Natural killer cell (primary cell): Measurements from ENCODE around the gene CENPQ. TPM values are rescaled to one million over a fixed set of nuclear protein-coding genes. Genes with fewer than 3 reads are reported as not detected.
A peak's percentile ranks its signal among the peaks of the same experiment; 100 is the strongest.

Experiments used
- ATAC-seq, 3 donors: fragments of 150-1000 bp in 2 of 3; fragments of 200-7000 bp in 1 of 3; cut with Tn5 transposase; 1 replicate in 1 of 3; 2 replicates in 2 of 3; pipeline ENCODE4 v1.10.0; 2021; ENCODE audit warnings: mild to moderate bottlenecking in 2 of 3, moderate library complexity in 2 of 3
- DNase-seq, 2 donors: peaks; one replicate each; pipeline versions ENCODE4 v3.0.0 to v3.0.0-alpha.2; 2013 to 2021; ENCODE audit warnings: mixed read lengths in 1 of 2
- H3K27ac ChIP-seq: one replicate; pipeline ENCODE4 v1.5.1; 2013; ENCODE audit warnings: mild to moderate bottlenecking, low read length
- H3K27me3 ChIP-seq: one replicate; pipeline ENCODE4 v1.6.1; 2013; ENCODE audit warnings: low read length; ENCODE audit not compliant: control insufficient read depth, insufficient read depth
- H3K36me3 ChIP-seq: one replicate; pipeline ENCODE4 v1.6.1; 2013; ENCODE audit warnings: low read length; ENCODE audit not compliant: control insufficient read depth, insufficient read depth
- H3K4me1 ChIP-seq: one replicate; pipeline ENCODE4 v1.6.1; 2013; ENCODE audit warnings: low read length; ENCODE audit not compliant: control insufficient read depth, insufficient read depth
- H3K4me3 ChIP-seq: one replicate; pipeline ENCODE4 v1.5.1; 2013; ENCODE audit warnings: low read length
- H3K9me3 ChIP-seq: one replicate; pipeline ENCODE4 v1.6.1; 2013; ENCODE audit warnings: low read length; ENCODE audit not compliant: control insufficient read depth, insufficient read depth
- H3K27ac Mint-ChIP-seq, 2 donors: one replicate each; pipeline ENCODE4 v1.8.0; 2022; ENCODE audit warnings: mild to moderate bottlenecking in 2 of 2, mixed read lengths in 2 of 2, moderate library complexity in 1 of 2
- H3K27me3 Mint-ChIP-seq, 2 donors: one replicate each; pipeline ENCODE4 v1.8.0; 2022; ENCODE audit warnings: low read depth in 2 of 2, mixed read lengths in 2 of 2
- H3K36me3 Mint-ChIP-seq: one replicate; pipeline ENCODE4 v1.8.0; 2022; ENCODE audit warnings: mixed read lengths
- H3K4me1 Mint-ChIP-seq, 2 donors: one replicate each; pipeline ENCODE4 v1.8.0; 2022; ENCODE audit warnings: mixed read lengths in 2 of 2
- H3K4me3 Mint-ChIP-seq: one replicate; pipeline ENCODE4 v1.8.0; 2022; ENCODE audit warnings: mild to moderate bottlenecking, moderate library complexity, mixed read lengths
- H3K9me3 Mint-ChIP-seq, 2 donors: one replicate each; pipeline ENCODE4 v1.8.0; 2022; ENCODE audit warnings: mixed read lengths in 2 of 2
- WGBS: methylation state at CpG from one replicate; pipeline ENCODE4 v1.1.7; 2013; ENCODE audit warnings: missing lambda C conversion rate; ENCODE audit not compliant: insufficient coverage; 5-methylcytosine and 5-hydroxymethylcytosine counted together
- intact Hi-C: fragments of 100-400 bp; cut with micrococcal nuclease; formaldehyde crosslinking; loops from one replicate; pipeline ENCODE4 v1.14.2; 2022
- total RNA-seq, 4 donors: library from RNA; stranded (reverse); fragments of 120-200 nt in 1 of 4; gene quantifications; one replicate each; pipeline versions ENCODE4 v1.2.3 to v1.2.4, GENCODE V29; 2013 to 2022
- TF ChIP-seq, protein P1 (sequence below): fragments of 200-600 bp; IDR thresholded peaks from one replicate; pipeline ENCODE4 v1.8.0; 2022; ENCODE audit warnings: antibody characterized with exemption

The CENPQ gene
- total RNA-seq, 3 donors from 2014 or later (not counting 1 experiment from before 2014, with no cell fraction given) = 1.5 to 3.2 (median 1.6) TPM

DNA sequence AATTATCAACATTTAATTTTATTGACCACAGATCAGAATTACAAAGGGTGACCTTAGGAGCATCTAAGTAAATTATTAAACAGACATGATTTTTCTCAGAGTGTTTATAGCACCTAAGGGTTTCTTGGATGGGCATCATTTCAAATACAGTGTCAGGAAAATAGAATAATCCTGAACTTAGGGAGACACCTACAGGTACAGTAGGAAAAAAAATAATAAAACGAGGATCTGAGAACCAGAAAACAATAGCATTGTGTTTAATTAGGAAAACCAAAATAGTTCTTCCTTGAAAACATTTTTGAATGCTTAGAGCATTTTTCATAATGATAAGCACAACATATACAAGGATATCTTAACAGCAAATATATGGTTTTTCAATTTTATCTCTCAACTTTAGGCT, 39.4 kb upstream of the CENPQ start:
- no peak overlapping the region for H3K27ac Mint-ChIP-seq
- H3K4me3 Mint-ChIP-seq = no peak overlapping the region
- Histone ChIP-seq H3K27me3 (no peaks in the 10 kb centered on the region), H3K27ac (no peak overlapping the region), H3K9me3 (no peaks in the 10 kb centered on the region), H3K4me3 (no peak overlapping the region), H3K36me3 (no peaks in the 10 kb centered on the region), H3K4me1 (no peaks in the 10 kb centered on the region)
- TF ChIP-seq, protein P1, sequence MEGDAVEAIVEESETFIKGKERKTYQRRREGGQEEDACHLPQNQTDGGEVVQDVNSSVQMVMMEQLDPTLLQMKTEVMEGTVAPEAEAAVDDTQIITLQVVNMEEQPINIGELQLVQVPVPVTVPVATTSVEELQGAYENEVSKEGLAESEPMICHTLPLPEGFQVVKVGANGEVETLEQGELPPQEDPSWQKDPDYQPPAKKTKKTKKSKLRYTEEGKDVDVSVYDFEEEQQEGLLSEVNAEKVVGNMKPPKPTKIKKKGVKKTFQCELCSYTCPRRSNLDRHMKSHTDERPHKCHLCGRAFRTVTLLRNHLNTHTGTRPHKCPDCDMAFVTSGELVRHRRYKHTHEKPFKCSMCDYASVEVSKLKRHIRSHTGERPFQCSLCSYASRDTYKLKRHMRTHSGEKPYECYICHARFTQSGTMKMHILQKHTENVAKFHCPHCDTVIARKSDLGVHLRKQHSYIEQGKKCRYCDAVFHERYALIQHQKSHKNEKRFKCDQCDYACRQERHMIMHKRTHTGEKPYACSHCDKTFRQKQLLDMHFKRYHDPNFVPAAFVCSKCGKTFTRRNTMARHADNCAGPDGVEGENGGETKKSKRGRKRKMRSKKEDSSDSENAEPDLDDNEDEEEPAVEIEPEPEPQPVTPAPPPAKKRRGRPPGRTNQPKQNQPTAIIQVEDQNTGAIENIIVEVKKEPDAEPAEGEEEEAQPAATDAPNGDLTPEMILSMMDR = no peak
- WGBS = no CpG with 5 or more reads among the region's 1 CpG
- no peaks in the 10 kb centered on the region for H3K36me3 Mint-ChIP-seq
- intact Hi-C loops = no loop called here
- DNase-seq (no peak), ATAC-seq (no peak)
- no peaks in the 10 kb centered on the region for H3K27me3 Mint-ChIP-seq
- no peaks in the 10 kb centered on the region for H3K9me3 Mint-ChIP-seq
- no peaks in the 10 kb centered on the region for H3K4me1 Mint-ChIP-seq

DNA sequence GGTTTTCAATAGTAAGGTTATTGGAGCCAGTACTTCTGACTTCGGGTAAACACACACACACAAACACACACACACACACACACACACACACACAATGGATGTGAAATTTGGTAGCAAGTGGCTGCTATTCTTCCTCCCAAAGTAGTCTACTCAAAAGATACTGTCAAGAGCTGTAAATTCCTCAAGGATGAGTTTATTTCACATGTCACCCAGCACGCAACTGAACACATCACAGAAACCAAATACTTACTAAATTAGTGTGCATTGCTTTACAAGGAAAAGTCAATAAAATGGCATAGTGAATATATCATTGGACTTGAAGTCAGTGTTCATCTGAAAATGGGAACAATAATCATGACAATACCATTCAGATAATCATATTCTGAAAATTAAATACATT, 33.0 kb upstream of the CENPQ start:
- H3K27me3 Mint-ChIP-seq = no peaks in the 10 kb centered on the region
- WGBS = 57% methylated on average over 2 of the region's 2 CpGs
- ATAC-seq (no peak), DNase-seq (no peak)
- no peak overlapping the region for H3K4me3 Mint-ChIP-seq
- peaks cover 11% of the 10 kb centered on the region for H3K36me3 Mint-ChIP-seq
- Histone ChIP-seq H3K4me1 (no peaks in the 10 kb centered on the region), H3K9me3 (no peaks in the 10 kb centered on the region), H3K36me3 (peaks cover 29% of the 10 kb centered on the region), H3K4me3 (no peak overlapping the region), H3K27me3 (no peaks in the 10 kb centered on the region), H3K27ac (no peak overlapping the region)
- H3K9me3 Mint-ChIP-seq = no peaks in the 10 kb centered on the region
- H3K4me1 Mint-ChIP-seq = no peaks in the 10 kb centered on the region
- intact Hi-C loops = no loop called here
- H3K27ac Mint-ChIP-seq = no peak overlapping the region
- TF ChIP-seq, protein P1 = no peak

DNA sequence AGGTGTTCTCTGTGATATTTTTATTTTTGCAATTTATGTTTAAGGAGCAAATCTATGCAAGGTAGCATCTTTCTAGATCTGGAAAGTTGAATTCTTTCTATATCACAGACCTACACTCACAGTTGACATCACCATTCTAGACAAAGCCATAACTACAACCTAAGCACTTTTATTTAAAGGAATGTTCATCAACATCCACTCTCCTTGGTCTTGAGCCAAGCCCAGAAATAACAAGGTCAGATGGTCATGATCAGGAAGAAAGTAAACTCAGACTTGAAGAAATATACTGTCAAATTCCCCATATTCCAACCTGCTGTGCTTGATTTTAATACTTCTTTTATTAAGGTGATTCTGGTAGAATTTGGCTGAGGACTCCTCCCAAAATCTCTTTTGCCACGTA, 32.3 kb upstream of the CENPQ start:
- Histone ChIP-seq H3K27me3 (no peaks in the 10 kb centered on the region), H3K4me3 (no peak overlapping the region), H3K4me1 (no peaks in the 10 kb centered on the region), H3K27ac (no peak overlapping the region), H3K9me3 (no peaks in the 10 kb centered on the region), H3K36me3 (peaks cover 35% of the 10 kb centered on the region)
- DNase-seq (no peak), ATAC-seq (no peak)
- intact Hi-C loops = no loop called here
- no peaks in the 10 kb centered on the region for H3K27me3 Mint-ChIP-seq
- H3K36me3 Mint-ChIP-seq = peaks cover 17% of the 10 kb centered on the region
- no peaks in the 10 kb centered on the region for H3K4me1 Mint-ChIP-seq
- TF ChIP-seq, protein P1 = no peak
- no CpG with 5 or more reads among the region's 1 CpG for WGBS
- no peaks in the 10 kb centered on the region for H3K9me3 Mint-ChIP-seq
- H3K4me3 Mint-ChIP-seq = no peak overlapping the region
- H3K27ac Mint-ChIP-seq = no peak overlapping the region

DNA sequence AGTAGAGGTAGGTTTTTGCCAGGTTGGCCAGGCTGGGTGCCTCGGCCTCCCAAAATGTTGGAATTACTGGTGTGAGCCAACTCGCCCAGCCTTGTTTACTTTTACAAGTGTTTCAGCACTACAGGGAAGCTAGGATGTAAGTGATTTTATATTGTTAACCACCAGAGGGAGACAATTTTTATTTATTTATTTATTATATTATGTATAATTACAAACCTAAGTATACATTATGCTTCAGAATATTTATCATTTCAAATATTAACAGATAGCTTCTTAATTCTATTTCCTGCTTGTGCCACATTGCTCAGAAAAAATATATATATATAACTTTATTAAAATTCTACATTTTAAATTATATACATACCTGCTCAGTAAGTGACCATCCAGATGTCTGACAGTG, 9.9 kb upstream of the CENPQ start:
- H3K27me3 ChIP-seq = no peaks in the 10 kb centered on the region
- ATAC-seq = no peak
- H3K9me3 Mint-ChIP-seq = no peaks in the 10 kb centered on the region

More for the DNA sequence above, 9.9 kb upstream of the CENPQ start:
- intact Hi-C loops = no loop called here
- H3K27ac Mint-ChIP-seq = no peak overlapping the region
- H3K4me1 Mint-ChIP-seq = peaks cover 0 to 13% of the 10 kb centered on the region in 2 donors
- H3K4me3 ChIP-seq = no peak overlapping the region
- peaks cover 4% of the 10 kb centered on the region for H3K36me3 Mint-ChIP-seq
- peaks cover 39% of the 10 kb centered on the region for H3K36me3 ChIP-seq
- H3K9me3 ChIP-seq = no peaks in the 10 kb centered on the region
- DNase-seq = no peak
- TF ChIP-seq, protein P1 = peak; percentile 16
- no peak overlapping the region for H3K27ac ChIP-seq
- no peaks in the 10 kb centered on the region for H3K27me3 Mint-ChIP-seq
- H3K4me3 Mint-ChIP-seq = no peak overlapping the region
- WGBS = 96% methylated on average over 2 of the region's 2 CpGs
- H3K4me1 ChIP-seq = no peaks in the 10 kb centered on the region
